Breast epithelium (tissue), 3 donors: Measurements from ENCODE around the gene SDSL.

Experiments
- POLR2AphosphoS5 ChIP-seq, 3 donors: sonication (generic); formaldehyde crosslinking; IDR thresholded peaks; one replicate each; pipeline ENCODE4 v1.6.1; 2017; ENCODE audit warnings: antibody characterized with exemption in 3 of 3
- TF ChIP-seq, protein P1 (sequence below), 3 donors: fragments of 450-650 bp; IDR thresholded peaks; one replicate each; pipeline ENCODE4 v1.5.1; 2016 to 2017; ENCODE audit warnings: antibody characterized with exemption in 3 of 3, mild to moderate bottlenecking in 3 of 3, moderate library complexity in 3 of 3

DNA sequence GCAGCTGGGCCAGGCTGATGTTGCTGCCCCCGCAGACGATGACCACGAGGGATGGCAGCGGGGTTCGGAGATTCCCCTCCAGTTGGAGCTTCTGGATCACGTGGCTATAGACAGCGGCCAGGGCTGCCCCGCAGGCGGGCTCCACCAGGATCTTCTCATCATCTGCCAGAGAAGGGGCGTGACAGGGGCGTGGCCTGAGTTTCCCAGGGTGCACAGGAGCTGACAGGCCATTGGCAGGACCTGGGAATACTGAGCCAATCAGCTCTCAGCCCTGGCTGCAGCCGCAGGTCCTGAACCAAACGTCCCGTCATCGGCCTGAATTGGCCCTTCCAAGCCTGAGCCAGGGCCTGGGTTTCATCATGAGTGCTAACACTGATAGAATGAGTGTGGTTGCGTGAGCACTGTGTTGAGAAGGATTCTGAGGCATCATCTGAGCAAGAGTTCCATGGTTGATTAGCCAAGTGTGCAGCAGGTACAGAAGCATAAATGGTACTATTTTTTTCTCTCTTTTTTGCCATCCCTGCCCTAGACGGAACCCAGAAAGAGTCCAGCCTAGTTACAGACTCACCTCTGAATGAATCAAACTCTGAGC lies 29.1 kb upstream of the SDSL start:
- TF ChIP-seq, protein P1, sequence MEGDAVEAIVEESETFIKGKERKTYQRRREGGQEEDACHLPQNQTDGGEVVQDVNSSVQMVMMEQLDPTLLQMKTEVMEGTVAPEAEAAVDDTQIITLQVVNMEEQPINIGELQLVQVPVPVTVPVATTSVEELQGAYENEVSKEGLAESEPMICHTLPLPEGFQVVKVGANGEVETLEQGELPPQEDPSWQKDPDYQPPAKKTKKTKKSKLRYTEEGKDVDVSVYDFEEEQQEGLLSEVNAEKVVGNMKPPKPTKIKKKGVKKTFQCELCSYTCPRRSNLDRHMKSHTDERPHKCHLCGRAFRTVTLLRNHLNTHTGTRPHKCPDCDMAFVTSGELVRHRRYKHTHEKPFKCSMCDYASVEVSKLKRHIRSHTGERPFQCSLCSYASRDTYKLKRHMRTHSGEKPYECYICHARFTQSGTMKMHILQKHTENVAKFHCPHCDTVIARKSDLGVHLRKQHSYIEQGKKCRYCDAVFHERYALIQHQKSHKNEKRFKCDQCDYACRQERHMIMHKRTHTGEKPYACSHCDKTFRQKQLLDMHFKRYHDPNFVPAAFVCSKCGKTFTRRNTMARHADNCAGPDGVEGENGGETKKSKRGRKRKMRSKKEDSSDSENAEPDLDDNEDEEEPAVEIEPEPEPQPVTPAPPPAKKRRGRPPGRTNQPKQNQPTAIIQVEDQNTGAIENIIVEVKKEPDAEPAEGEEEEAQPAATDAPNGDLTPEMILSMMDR (IDR thresholded peaks at IDR 0.05) = no peak
- no peak for TF ChIP-seq POLR2AphosphoS5 (IDR thresholded peaks at IDR 0.05)
